ENCODE results near the gene BCLAF1.

The BCLAF1 gene

DNA sequence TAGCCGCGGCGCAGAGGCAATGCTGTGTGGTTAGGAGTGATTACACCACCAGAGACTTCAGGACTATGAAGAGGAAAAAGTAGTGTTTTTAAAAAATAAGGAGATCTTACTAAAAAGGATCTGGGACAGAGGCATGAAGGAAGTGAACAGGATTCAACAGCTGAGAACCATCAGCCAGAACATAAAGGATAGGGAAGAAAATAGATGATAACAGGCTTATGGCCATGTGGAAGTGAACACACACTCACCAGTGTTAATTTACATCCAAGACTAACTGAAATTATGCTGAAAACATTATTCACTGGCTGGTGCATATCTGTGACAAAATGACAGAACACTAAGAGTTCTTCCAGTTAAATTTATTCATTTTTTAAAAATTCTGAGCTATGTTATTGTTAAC, 47.5 kb upstream of the BCLAF1 start:
- no peak overlapping the region for H3K4me2 ChIP-seq (ENCODE audit: insufficient read depth, low read length)
- no peak for ATAC-seq (ENCODE audit: insufficient read depth, low read depth)

DNA sequence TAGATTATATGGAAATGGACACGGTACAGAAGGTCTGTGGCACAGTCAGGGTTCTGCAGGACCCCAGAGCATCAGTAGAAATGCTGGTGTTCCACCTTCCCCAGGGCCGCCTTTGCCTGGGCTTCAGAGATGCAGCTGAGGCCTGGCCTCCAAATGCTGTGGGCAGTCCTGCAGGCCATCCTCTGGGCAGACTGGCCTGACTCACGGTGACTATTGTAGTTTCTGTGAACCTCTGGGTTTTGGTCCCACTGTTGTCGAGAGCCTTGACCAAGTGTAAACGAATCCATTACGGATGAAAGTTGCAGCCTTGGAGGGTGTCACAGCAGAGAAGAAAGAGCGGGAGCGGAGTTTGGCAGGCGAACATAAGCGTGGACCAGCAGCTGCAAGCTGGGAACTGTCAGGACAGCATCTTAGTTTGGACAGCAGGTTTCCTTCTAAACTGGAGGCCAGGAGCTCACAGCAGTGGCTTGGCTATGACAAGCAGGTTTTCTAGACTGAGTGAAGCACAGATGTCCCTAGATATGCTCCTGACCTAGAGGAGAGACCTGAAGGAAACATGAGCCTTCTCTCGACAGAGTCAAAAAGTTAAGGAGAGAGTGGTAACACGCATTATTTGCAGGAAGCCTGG, 46.2 kb upstream of the BCLAF1 start:
- TF ChIP-seq, protein P1, sequence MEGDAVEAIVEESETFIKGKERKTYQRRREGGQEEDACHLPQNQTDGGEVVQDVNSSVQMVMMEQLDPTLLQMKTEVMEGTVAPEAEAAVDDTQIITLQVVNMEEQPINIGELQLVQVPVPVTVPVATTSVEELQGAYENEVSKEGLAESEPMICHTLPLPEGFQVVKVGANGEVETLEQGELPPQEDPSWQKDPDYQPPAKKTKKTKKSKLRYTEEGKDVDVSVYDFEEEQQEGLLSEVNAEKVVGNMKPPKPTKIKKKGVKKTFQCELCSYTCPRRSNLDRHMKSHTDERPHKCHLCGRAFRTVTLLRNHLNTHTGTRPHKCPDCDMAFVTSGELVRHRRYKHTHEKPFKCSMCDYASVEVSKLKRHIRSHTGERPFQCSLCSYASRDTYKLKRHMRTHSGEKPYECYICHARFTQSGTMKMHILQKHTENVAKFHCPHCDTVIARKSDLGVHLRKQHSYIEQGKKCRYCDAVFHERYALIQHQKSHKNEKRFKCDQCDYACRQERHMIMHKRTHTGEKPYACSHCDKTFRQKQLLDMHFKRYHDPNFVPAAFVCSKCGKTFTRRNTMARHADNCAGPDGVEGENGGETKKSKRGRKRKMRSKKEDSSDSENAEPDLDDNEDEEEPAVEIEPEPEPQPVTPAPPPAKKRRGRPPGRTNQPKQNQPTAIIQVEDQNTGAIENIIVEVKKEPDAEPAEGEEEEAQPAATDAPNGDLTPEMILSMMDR (IDR thresholded peaks at IDR 0.05; ENCODE audit: borderline replicate concordance, extremely low read depth, low read length, poor library complexity, severe bottlenecking), result no peak
- no peak for TF ChIP-seq EZH2 (IDR thresholded peaks at IDR 0.05; ENCODE audit: borderline replicate concordance, low read depth, low read length, severe bottlenecking)
- H3K9ac ChIP-seq (ENCODE audit: low read depth, low read length), result no peak overlapping the region
- H2AFZ ChIP-seq (ENCODE audit: low read depth, low read length), result no peak overlapping the region
- peaks cover 7% of the 10 kb centered on the region for H3K27me3 ChIP-seq (ENCODE audit: insufficient read depth, low read length, poor library complexity)
- H3K36me3 ChIP-seq (ENCODE audit: insufficient read depth, low read length), result no peaks in the 10 kb centered on the region
- H3K4me1 ChIP-seq (ENCODE audit: insufficient read depth, low read length), result no peaks in the 10 kb centered on the region
- no peak overlapping the region for H3K4me3 ChIP-seq (ENCODE audit: low read depth in 1 of 2, low read length in 2 of 2)
- no peaks in the 10 kb centered on the region for H3K9me3 ChIP-seq (ENCODE audit: insufficient read depth, low read length, severe bottlenecking)
- ATAC-seq (ENCODE audit: insufficient read depth, low read depth) (no peak), DNase-seq (no peak)
- H3K79me2 ChIP-seq (ENCODE audit: insufficient read depth, low read length), result no peaks in the 10 kb centered on the region
- H3K4me2 ChIP-seq (ENCODE audit: insufficient read depth, low read length), result no peak overlapping the region
- no peak overlapping the region for H3K27ac ChIP-seq (ENCODE audit: low read length)
- no peaks in the 10 kb centered on the region for H4K20me1 ChIP-seq (ENCODE audit: insufficient read depth, low read length)

More for the DNA sequence above, 47.5 kb upstream of the BCLAF1 start:
- no peak overlapping the region for H3K9ac ChIP-seq (ENCODE audit: low read depth, low read length)
- no peak overlapping the region for H3K4me3 ChIP-seq (ENCODE audit: low read depth in 1 of 2, low read length in 2 of 2)
- H4K20me1 ChIP-seq (ENCODE audit: insufficient read depth, low read length), result no peaks in the 10 kb centered on the region
- H2AFZ ChIP-seq (ENCODE audit: low read depth, low read length), result no peak overlapping the region
- no peaks in the 10 kb centered on the region for H3K36me3 ChIP-seq (ENCODE audit: insufficient read depth, low read length)
- H3K27ac ChIP-seq (ENCODE audit: low read length), result no peak overlapping the region
- no peaks in the 10 kb centered on the region for H3K4me1 ChIP-seq (ENCODE audit: insufficient read depth, low read length)
- TF ChIP-seq, protein P1 (IDR thresholded peaks at IDR 0.05; ENCODE audit: borderline replicate concordance, extremely low read depth, low read length, poor library complexity, severe bottlenecking), result no peak
- no peak for TF ChIP-seq EZH2 (IDR thresholded peaks at IDR 0.05; ENCODE audit: borderline replicate concordance, low read depth, low read length, severe bottlenecking)
- peaks cover 11% of the 10 kb centered on the region for H3K27me3 ChIP-seq (ENCODE audit: insufficient read depth, low read length, poor library complexity)
- H3K9me3 ChIP-seq (ENCODE audit: insufficient read depth, low read length, severe bottlenecking), result no peaks in the 10 kb centered on the region
- no peaks in the 10 kb centered on the region for H3K79me2 ChIP-seq (ENCODE audit: insufficient read depth, low read length)
- DNase-seq, result no peak

DNA sequence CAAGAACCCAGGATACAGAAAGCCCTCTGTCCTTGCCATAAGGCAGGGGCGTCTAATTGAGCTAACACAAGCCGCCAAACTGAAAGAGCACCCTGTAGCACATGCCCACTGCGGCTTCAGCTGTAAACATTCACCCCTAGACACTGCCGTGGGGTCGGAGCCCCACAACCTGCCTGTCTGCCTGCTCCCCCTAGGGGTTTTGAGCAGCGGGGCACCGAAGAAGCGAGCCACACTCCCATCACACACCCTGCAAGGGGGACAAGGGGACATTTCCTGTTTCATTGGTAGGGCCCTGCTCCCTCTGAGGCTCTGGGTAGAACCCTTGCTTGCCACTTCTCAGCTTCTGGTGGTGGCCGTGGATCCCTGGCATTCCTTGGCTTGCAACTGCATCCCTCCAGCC, 45.2 kb upstream of the BCLAF1 start:
- TF ChIP-seq, protein P1 (IDR thresholded peaks at IDR 0.05; ENCODE audit: borderline replicate concordance, extremely low read depth, low read length, poor library complexity, severe bottlenecking), result peak; percentile 49
- TF ChIP-seq EZH2 (IDR thresholded peaks at IDR 0.05; ENCODE audit: borderline replicate concordance, low read depth, low read length, severe bottlenecking), result no peak
- Histone ChIP-seq H3K36me3 (ENCODE audit: insufficient read depth, low read length) (no peaks in the 10 kb centered on the region), H3K79me2 (ENCODE audit: insufficient read depth, low read length) (no peaks in the 10 kb centered on the region), H3K4me1 (ENCODE audit: insufficient read depth, low read length) (no peaks in the 10 kb centered on the region), H3K27ac (ENCODE audit: low read length) (no peak overlapping the region), H4K20me1 (ENCODE audit: insufficient read depth, low read length) (no peaks in the 10 kb centered on the region), H3K9ac (ENCODE audit: low read depth, low read length) (no peak overlapping the region), H3K4me3 (ENCODE audit: low read depth in 1 of 2, low read length in 2 of 2) (no peak overlapping the region), H3K4me2 (ENCODE audit: insufficient read depth, low read length) (no peak overlapping the region), H3K9me3 (ENCODE audit: insufficient read depth, low read length, severe bottlenecking) (no peaks in the 10 kb centered on the region), H3K27me3 (ENCODE audit: insufficient read depth, low read length, poor library complexity) (peaks cover 7% of the 10 kb centered on the region), H2AFZ (ENCODE audit: low read depth, low read length) (no peak overlapping the region)
- DNase-seq, result peak; percentile 21
- ATAC-seq (ENCODE audit: insufficient read depth, low read depth), result 0 out of 3 replicates have a peak, but pooled peaks have one; percentile 45

All from DND-41 (cell line).